ENCODE measurements around the gene GRK1. TPM values are rescaled to one million over a fixed set of nuclear protein-coding genes. Genes with fewer than 3 reads are reported as not detected.

Gene GRK1
- total and polyA plus RNA-seq, 2 of the 4 experiments (the other 2 are of a cell fraction) = not detected

GRCh38 chr13:113633485-113633873 lies 33.5 kb upstream of the GRK1 start:
- Histone ChIP-seq H4K5ac (ENCODE audit: low read depth, low read length) (no peak overlapping the region), H4K20me1 (ENCODE audit: insufficient read depth, low read length) (peaks cover 12% of the 10 kb centered on the region; the same call in 1 of the 2 replicates), H2AFZ (replicated peaks; ENCODE audit: low read length, poor library complexity) (no peak overlapping the region), H3K4me1 (ENCODE audit: control insufficient read depth, insufficient read depth, low read length) (no peaks in the 10 kb centered on the region), H3K9me1 (ENCODE audit: insufficient read depth, low read length) (peaks cover 18% of the 10 kb centered on the region), H3K27ac (ENCODE audit: insufficient read depth, low read length) (no peak overlapping the region), H3K9ac (ENCODE audit: low read depth, low read length) (no peak overlapping the region), H2AK9ac (replicated peaks; ENCODE audit: low read depth, low read length, poor library complexity) (no peak overlapping the region), H3K9me3 (ENCODE audit: control insufficient read depth, insufficient read depth, low read length) (no peaks in the 10 kb centered on the region), H3K27me3 (ENCODE audit: control insufficient read depth, insufficient read depth, low read length) (no peaks in the 10 kb centered on the region), H3K56ac (ENCODE audit: extremely low read depth, insufficient read depth, low read length) (no peak overlapping the region), H3K36me3 (ENCODE audit: control insufficient read depth, insufficient read depth, low read length) (peaks cover 68% of the 10 kb centered on the region), H2AK5ac (ENCODE audit: low read depth, low read length) (no peak overlapping the region), H3K14ac (replicated peaks; ENCODE audit: low read depth, low read length) (no peak overlapping the region), H3K79me1 (ENCODE audit: low read depth in 1 of 2, low read length in 2 of 2) (peaks cover 23 to 67% of the 10 kb centered on the region in 2 experiments), H3K4me3 (ENCODE audit: insufficient read depth, low read depth, low read length) (no peak overlapping the region), H3K4ac (ENCODE audit: low read depth, low read length) (no peak overlapping the region), H2BK20ac (ENCODE audit: low read depth, low read length) (no peak overlapping the region), H2BK15ac (ENCODE audit: low read depth, low read length) (no peak overlapping the region), H3K18ac (ENCODE audit: low read depth, low read length) (no peak overlapping the region), H4K8ac (ENCODE audit: low read depth in 2 of 2, low read length in 2 of 2) (no peak overlapping the region), H2BK120ac (ENCODE audit: low read depth, low read length) (no peak overlapping the region), H3K4me2 (ENCODE audit: low read depth, low read length) (no peak overlapping the region), H2BK5ac (ENCODE audit: low read depth, low read length, poor library complexity, severe bottlenecking) (no peak overlapping the region), H3K23ac (ENCODE audit: low read depth, low read length) (no peak overlapping the region), H4K91ac (ENCODE audit: insufficient read depth, low read depth, low read length) (no peak overlapping the region)
- no TSS peak for BruUV-seq (replicated peaks)
- POLR2A ChIA-PET (ENCODE audit: unreplicated experiment) = no interaction called here
- WGBS, 2 experiments (ENCODE audit: extremely low coverage in 2 of 2, insufficient read length in 1 of 2) = 100% methylated on average over 5 of the region's 18 CpGs; no CpG with 5 or more reads in 1 of the 2 experiments
- DNase-seq (no peak), ATAC-seq (ENCODE audit: low read depth) (no peak)
- TF ChIP-seq MAFK (IDR thresholded peaks at IDR 0.05; ENCODE audit: low read depth, low read length) (no peak), ELK1 (IDR thresholded peaks at IDR 0.05; ENCODE audit: borderline replicate concordance, low read depth, low read length) (no peak), USF2 (IDR thresholded peaks at IDR 0.05; ENCODE audit: low read depth, low read length) (no peak), SMC3 (IDR thresholded peaks at IDR 0.05; ENCODE audit: low read depth, low read length) (no peak), MXI1 (IDR thresholded peaks at IDR 0.05; ENCODE audit: borderline replicate concordance, low read depth, low read length) (no peak), CHD1 (IDR thresholded peaks at IDR 0.05; ENCODE audit: low read depth, low read length) (no peak), CEBPB (IDR thresholded peaks at IDR 0.05; ENCODE audit: low read depth, low read length) (no peak), FOS (IDR thresholded peaks at IDR 0.05; ENCODE audit: low read depth, low read length) (no peak), POLR2A (IDR thresholded peaks at IDR 0.05; ENCODE audit: low read depth, low read length) (no peak), RAD21 (IDR thresholded peaks at IDR 0.05; ENCODE audit: low read length) (no peak), RFX5 (IDR thresholded peaks at IDR 0.05; ENCODE audit: low read depth, low read length) (no peak), RCOR1 (IDR thresholded peaks at IDR 0.05; ENCODE audit: insufficient replicate concordance, low read length) (no peak), BHLHE40 (IDR thresholded peaks at IDR 0.05; ENCODE audit: low read depth, low read length) (no peak), NFE2L2 (IDR thresholded peaks at IDR 0.05; ENCODE audit: low read depth, low read length) (no peak), MAZ (IDR thresholded peaks at IDR 0.05; ENCODE audit: borderline replicate concordance, low read depth, low read length) (no peak), CTCF (conservative IDR thresholded peaks at IDR 0.05; ENCODE audit: low read depth, low read length) (no peak)
- in situ Hi-C loops (cut with MboI; ENCODE audit: low sequenced_read_pairs) = no loop called here
- CTCF ChIA-PET = no interaction called here
- dilution Hi-C loops (cut with HindIII; ENCODE audit: low sequenced_read_pairs, unreplicated experiment) = no loop called here
- intact Hi-C loops (cut with micrococcal nuclease) = no loop called here

Measured in IMR-90 (cell line).